Melanocyte of skin (primary cell): ENCODE measurements around the gene NKIRAS1. TPM values are rescaled to one million over a fixed set of nuclear protein-coding genes. Genes with fewer than 3 reads are reported as not detected.

ENCODE experiments used
- total RNA-seq, 2 donors: library from RNA; depleted of rRNA; stranded (reverse); fragments of >200 nt; gene quantifications; 2 replicates each; pipeline ENCODE4 v1.2.3, GENCODE V29; 2012

The NKIRAS1 gene
- total RNA-seq, result 10 to 100 TPM; 13.4 to 20.0 TPM

DNA sequence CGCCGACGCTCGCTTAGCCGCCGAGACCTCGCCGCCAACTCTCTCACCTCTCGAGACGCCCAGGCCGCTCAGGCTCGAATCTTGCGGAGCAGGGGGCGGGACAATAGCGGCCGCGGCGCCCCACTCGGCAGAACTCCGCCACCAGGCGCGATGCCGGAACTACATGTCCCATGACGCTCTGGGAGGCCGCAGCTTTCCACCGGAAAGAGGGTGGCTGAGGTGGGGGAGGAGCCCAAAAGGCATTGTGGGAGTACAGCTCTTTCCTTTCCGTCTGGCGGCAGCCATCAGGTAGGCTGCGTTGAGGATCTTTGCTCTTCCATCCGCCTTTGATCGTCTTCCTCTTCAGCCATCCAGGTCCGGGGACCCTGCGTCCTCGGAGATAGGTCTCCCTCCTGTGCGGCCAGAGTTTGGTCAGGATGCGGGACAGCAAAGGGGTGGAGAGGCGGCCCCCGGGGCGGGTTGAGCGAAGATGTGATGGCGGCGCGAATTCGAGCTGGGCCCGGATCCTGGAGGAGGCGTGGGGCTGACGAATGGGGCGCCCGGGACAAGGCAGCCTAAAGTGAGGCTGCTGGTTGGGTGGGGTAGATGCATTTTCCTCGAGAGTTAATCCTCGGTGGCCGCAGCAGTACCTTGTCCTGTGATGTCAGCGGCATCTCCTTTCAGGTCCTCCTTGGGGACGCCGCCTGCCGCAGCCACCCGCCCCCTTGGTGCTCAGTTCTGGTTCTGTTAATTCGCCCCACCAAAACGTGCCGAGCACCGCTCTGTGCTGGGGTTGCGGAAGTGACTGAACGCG is at the start of gene NKIRAS1, which contains the start of gene RPL15:
Gene NKIRAS1, minus strand, starts transcription at position 105 of the 793 bp plus-strand sequence. CDS start 6,086 bp downstream, outside the sequence.
Gene RPL15, plus strand, starts transcription at position 247 of the 793 bp plus-strand sequence. CDS start 728 bp downstream, outside the sequence.

DNA sequence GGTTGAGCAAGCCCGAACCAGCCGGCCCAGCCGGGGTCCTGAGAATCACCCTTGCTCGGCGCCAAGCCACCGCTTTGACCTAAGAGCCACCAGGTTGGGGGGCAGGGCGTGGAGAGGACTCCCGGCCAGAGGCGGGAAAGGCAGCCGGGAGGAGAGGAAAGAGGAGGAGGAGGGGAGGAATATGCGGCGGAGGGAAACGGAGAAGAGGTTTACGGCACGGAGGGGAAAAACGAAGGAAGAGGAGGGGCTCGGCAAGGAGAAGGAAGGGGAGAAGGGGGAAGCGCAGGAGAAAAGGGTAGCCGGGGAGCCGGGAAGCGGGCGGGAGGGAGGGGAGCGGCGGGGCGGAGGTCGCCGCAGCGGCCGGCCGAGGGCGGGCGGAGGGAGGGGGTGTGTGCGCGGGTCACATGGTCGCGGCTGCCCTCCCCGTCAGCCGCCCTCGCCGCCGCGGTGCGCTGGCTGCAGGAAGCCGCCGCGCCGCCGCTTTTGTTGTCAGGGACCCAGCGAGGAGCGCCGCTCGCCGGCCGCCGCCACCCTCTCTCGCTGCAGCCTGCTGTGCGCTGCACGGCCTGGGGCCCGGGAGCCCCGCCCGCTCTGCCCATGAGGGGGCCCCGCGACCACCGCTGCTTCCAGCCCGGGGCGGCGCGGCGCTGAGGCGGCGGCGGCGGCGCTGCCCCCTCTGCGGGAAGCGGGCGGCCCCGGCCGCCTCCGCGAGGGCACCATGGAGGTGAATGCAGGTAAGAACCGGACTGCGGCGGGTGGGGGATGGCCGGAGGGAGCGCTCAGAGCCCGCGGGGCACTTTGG is 28.3 kb upstream of the NKIRAS1 start, which contains the start of gene NR1D2:
Gene NR1D2, plus strand, starts transcription at position 426 of the 802 bp plus-strand sequence. Its CDS starts 293 bp downstream, at position 719.

Other genes with a start within 250 kb of the NKIRAS1 start
- 100 to 1,000 TPM in 1 of 2 donors, 10 to 100 TPM in 1; 82.9 to 101 TPM for gene UBE2E1, start 111.0 kb downstream of the NKIRAS1 start, total RNA-seq
- gene RPL15, start 142 bp upstream of the NKIRAS1 start, total RNA-seq, result 1,000 to 10,000 TPM; 1,019 to 1,689 TPM
- 10 to 100 TPM; 14.3 to 17.6 TPM for gene NR1D2, start 28.3 kb upstream of the NKIRAS1 start, total RNA-seq